Activated naive CD4-positive, alpha-beta T cell treated with anti-CD3 and anti-CD28 coated beads, Interleukin-2, amount 50 U/mL, for 72 hours (primary cell): ENCODE data around the gene PTPN14. TPM values are rescaled to one million over a fixed set of nuclear protein-coding genes. Genes with fewer than 3 reads are reported as not detected.
A peak's percentile ranks its signal among the peaks of the same experiment; 100 is the strongest.

ENCODE experiments used
- ATAC-seq, 2 donors: fragments of 150-1000 bp; cut with Tn5 transposase; 2 replicates each; pipeline ENCODE4 v1.10.0; 2021; ENCODE audit warnings: mild to moderate bottlenecking in 2 of 2, moderate library complexity in 2 of 2
- DNase-seq, 2 donors: peaks; one replicate each; pipeline ENCODE4 v3.0.0; 2021 to 2022; ENCODE audit warnings: low spot score in 2 of 2
- H3K27ac Mint-ChIP-seq, 2 donors: one replicate each; pipeline ENCODE4 v1.8.0; 2022; ENCODE audit warnings: mild to moderate bottlenecking in 2 of 2, mixed read lengths in 2 of 2
- H3K36me3 Mint-ChIP-seq, 2 donors: one replicate each; pipeline ENCODE4 v1.8.0; 2022; ENCODE audit warnings: mixed read lengths in 2 of 2
- H3K9me3 Mint-ChIP-seq, 2 donors: one replicate each; pipeline ENCODE4 v1.8.0; 2022; ENCODE audit warnings: mixed read lengths in 2 of 2
- total RNA-seq, 2 donors: library from RNA; stranded (reverse); gene quantifications; one replicate each; pipeline ENCODE4 v1.2.3, GENCODE V29; 2022

PTPN14 gene
- total RNA-seq, 2 donors from 2014 or later = 4.0 to 4.3 TPM

GRCh38 chr1:214328770-214329469 is 222.5 kb downstream of the PTPN14 start:
- DNase-seq (peak; percentile 65 to 79), ATAC-seq (peak; percentile 90 to 95)
- H3K36me3 Mint-ChIP-seq = no peaks in the 10 kb centered on the region
- H3K9me3 Mint-ChIP-seq = no peaks in the 10 kb centered on the region
- H3K27ac Mint-ChIP-seq = no peak overlapping the region

DNA sequence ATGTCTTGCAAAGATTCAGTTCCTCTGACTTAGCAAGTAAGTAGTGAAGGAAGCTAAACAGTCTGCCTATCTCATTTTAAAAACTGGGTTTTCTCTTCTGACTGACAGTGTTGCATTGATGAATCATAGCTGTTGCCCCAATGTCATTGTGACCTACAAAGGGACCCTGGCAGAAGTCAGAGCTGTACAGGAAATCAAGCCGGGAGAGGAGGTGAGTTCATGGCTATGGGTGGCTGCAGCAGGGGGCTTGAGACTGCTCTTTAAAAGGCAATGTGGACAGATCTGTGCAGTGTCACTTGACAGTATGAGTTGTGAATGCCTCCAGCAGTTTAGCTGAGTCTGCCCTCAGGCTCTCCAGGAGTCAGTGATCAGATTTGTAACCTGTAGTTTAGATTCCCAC is 223.9 kb downstream of the PTPN14 start:
- Mint-ChIP-seq H3K27ac (peak overlapping the region in 1 of 2 donors; percentile 12), H3K9me3 (no peaks in the 10 kb centered on the region), H3K36me3 (no peaks in the 10 kb centered on the region)
- DNase-seq (no peak), ATAC-seq (peak; percentile 21 to 56)

DNA sequence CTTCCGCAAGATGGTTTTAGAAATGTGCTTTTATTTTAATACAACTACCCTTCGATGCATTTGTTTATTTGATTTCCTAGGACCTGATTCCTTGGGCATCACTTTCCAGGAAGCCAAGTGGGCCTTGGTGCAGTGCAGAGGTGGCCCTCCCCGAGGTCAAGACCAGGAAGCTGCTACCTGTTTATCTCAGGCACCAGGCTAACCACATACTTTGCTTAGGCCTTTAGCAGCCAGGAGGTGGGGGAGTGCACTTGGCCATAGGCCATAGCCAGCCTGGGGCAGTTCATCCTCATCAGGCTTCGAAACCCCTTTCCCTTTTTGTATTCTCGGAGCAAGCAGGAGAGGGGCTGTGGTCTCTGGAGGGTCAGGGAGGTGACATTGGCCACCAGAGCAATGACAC is 225.0 kb downstream of the PTPN14 start:
- Mint-ChIP-seq H3K27ac (no peak overlapping the region), H3K9me3 (no peaks in the 10 kb centered on the region), H3K36me3 (no peaks in the 10 kb centered on the region)
- ATAC-seq = no peak
- no peak for DNase-seq

DNA sequence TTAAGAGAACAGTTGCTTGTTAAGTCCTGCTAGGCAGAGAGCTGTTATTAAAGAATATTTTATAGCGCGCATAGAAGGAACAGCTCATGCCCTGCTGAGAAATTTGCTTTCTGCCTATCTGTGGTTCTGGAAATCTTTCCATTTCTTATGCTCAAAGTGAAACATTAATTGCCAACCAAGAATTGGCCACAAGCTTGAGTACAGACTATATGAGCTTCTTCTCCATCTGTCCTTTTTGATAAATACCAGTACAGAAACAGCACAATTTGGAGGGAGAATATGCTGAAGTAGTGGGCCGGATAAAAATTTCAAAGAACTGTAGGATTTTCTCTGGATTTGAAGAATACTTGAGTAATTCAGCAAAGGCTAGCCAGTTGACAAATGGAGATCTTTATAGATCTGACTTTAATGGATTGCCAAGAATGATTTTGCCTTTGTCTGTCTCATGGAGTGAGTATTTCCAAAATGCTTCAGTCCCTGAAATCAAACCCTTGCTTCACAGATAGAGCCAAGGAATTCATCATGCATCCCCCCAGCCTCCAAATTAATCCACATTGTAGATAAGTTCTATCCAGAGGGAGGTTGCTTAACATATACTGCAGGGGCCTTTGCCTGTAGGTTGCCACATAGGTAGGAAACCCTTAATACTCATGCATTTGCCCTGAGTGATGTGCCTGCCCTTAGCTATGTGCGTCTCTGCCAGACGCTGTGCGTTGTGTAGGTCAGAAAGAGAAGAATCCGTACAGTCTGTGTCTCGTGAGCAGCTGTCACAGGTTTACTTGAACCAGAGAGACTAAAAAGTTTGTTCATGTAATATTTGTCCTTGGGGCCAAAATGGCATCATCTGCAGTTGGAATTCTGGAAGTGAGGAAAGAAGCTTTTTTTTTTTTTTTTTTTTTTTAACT is 226.3 kb downstream of the PTPN14 start:
- ATAC-seq (no peak), DNase-seq (no peak)
- no peak overlapping the region for H3K27ac Mint-ChIP-seq
- no peaks in the 10 kb centered on the region for H3K9me3 Mint-ChIP-seq
- no peaks in the 10 kb centered on the region for H3K36me3 Mint-ChIP-seq

DNA sequence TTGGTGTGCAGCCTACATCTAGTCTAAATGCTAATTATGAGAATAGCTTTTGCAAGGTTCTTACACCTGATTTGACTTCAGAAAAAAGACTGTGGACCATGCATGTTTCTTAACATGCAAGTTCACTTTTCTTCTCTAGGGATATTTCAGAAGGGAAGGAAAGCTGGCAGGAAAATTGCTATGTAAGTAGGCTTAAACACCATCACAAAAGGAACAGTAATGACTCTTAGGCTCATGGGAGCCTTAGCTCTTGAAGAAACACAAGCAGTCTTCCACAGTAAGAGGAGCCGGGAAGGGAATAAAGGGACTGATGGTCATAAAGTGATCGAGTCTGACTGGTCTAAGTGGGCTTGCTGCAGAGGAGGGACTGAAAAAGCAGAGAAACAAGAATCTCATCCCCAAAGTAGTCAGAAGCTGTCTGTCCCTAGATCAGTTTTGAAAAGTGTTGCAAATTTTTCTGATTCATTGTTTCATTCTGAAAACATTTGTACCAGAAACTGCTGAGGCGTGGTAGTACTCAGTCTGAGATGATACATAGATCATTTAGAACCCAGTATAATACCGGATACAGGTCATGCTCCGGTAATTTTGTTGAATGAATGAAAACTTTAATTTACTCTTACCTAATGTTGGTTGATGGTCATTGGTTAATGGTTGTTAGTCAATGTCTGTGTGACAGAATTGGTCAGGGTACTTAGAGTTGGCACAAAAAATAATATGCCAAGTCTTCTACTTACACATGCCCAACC is 229.5 kb downstream of the PTPN14 start:
- Mint-ChIP-seq H3K27ac (no peak overlapping the region), H3K9me3 (no peaks in the 10 kb centered on the region), H3K36me3 (peaks cover 0 to 12% of the 10 kb centered on the region in 2 donors)
- DNase-seq = no peak
- ATAC-seq = no peak

DNA sequence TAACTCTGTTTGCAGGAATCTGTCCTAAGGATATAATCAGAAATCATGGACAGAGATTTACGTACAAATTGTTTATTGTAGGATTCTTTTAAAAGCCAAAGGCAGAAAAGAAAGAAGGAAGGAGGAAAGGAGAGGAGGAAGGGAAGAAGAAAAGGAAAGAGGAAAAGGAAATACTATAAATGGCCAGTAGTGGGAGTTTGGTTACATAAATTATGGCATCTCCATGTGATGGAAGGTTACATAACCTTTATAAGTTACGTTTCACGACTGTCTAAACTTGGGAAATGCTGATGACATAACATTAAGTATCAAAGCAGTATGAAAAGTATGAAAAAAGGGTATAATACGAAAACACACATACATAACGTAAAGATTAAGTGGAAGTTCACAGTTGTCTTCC is 231.5 kb downstream of the PTPN14 start:
- no peak for ATAC-seq
- peaks cover 0 to 12% of the 10 kb centered on the region in 2 donors for H3K36me3 Mint-ChIP-seq
- H3K9me3 Mint-ChIP-seq = no peaks in the 10 kb centered on the region
- H3K27ac Mint-ChIP-seq = peak overlapping the region in 1 of 2 donors; percentile 4
- no peak for DNase-seq

GRCh38 chr1:214318956-214319736 is 232.3 kb downstream of the PTPN14 start:
- no peak overlapping the region for H3K27ac Mint-ChIP-seq
- no peak for ATAC-seq
- H3K9me3 Mint-ChIP-seq = no peaks in the 10 kb centered on the region
- no peak for DNase-seq
- H3K36me3 Mint-ChIP-seq = peaks cover 0 to 12% of the 10 kb centered on the region in 2 donors

GRCh38 chr1:214318356-214318755 is 233.0 kb downstream of the PTPN14 start:
- Mint-ChIP-seq H3K27ac (peak overlapping the region in 1 of 2 donors; percentile 11), H3K9me3 (no peaks in the 10 kb centered on the region), H3K36me3 (peaks cover 0 to 12% of the 10 kb centered on the region in 2 donors)
- no peak for DNase-seq
- no peak for ATAC-seq

DNA sequence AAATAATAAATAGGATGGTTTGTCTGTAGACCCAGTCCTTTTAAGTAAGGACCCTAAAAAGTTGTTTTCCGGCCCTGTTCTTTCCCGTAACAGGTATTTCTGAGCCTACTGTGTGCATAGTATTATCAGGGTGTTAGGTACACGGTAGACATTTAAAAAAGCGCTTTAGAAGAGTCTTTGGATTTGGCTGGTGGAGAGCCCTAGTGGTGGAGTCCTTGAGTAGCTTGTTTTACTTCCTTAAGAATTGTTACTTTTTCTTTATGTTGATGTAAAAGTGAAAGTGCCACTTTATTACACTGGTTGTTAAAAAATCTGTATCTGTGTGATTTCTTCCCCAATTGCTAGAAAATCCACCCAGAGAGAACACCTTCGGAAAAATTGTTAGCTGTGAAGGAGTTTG is 233.7 kb downstream of the PTPN14 start:
- ATAC-seq (no peak), DNase-seq (no peak)
- no peak overlapping the region for H3K27ac Mint-ChIP-seq
- H3K9me3 Mint-ChIP-seq = no peaks in the 10 kb centered on the region
- peaks cover 0 to 12% of the 10 kb centered on the region in 2 donors for H3K36me3 Mint-ChIP-seq

GRCh38 chr1:214317300-214317699 is 234.1 kb downstream of the PTPN14 start:
- no peaks in the 10 kb centered on the region for H3K9me3 Mint-ChIP-seq
- no peak for DNase-seq
- ATAC-seq = no peak
- no peak overlapping the region for H3K27ac Mint-ChIP-seq
- peaks cover 0 to 12% of the 10 kb centered on the region in 2 donors for H3K36me3 Mint-ChIP-seq

DNA sequence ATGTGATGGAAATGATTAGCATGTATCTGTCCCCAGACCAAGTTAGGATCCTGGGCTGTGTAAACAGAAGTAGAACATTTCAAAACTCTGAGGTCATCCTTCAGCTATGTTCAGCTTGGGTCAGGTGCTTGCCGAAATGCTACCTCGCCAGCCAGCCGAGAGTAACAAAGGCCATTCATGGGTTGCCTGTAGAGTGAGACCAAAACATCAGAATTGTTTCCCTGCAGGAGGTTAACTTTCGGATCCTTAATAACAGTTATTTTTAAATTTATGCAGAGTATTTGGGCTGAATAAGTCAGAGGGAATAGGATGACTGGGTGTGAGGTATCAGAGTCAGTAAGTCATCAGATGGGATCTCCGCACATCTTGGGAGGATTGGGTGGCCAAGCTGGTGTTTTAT is 234.8 kb downstream of the PTPN14 start:
- ATAC-seq (peak in 1 of 2 donors; percentile 51), DNase-seq (no peak)
- Mint-ChIP-seq H3K27ac (no peak overlapping the region), H3K36me3 (peaks cover 0 to 12% of the 10 kb centered on the region in 2 donors), H3K9me3 (no peaks in the 10 kb centered on the region)

DNA sequence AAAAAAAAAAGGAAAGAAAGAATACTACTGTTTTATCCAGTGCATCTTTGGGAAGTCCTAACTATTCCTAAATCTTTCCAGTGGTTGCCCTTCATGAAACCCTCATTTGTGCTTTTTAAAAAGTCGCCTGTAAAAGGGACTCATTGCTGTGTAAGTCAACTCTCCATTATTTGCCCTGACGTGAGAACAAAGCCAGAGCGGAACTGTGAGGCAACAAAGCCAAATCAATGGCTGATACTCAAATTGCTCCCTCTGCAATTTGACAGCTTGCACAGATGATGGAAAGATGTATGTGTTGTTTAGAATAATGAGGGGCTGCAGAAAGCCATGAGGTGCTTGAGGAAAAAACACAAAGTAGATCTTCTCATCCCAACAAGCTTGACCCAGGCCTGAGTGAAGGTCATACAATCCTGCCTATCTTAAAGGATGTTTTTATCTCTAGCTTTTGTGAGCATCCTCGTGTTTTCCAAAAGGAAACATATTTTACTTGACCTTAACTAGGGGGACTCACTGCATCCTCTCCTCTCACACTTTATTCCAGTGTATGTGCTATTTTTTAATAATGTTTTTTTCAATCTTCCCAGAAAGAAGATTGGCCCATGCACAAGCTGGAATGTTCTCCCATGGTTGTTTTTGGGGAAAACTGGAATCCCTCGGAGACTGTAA is 237.1 kb downstream of the PTPN14 start:
- H3K27ac Mint-ChIP-seq = no peak overlapping the region
- no peak for ATAC-seq
- H3K9me3 Mint-ChIP-seq = no peaks in the 10 kb centered on the region
- no peak for DNase-seq
- H3K36me3 Mint-ChIP-seq = peaks cover 0 to 6% of the 10 kb centered on the region in 2 donors

DNA sequence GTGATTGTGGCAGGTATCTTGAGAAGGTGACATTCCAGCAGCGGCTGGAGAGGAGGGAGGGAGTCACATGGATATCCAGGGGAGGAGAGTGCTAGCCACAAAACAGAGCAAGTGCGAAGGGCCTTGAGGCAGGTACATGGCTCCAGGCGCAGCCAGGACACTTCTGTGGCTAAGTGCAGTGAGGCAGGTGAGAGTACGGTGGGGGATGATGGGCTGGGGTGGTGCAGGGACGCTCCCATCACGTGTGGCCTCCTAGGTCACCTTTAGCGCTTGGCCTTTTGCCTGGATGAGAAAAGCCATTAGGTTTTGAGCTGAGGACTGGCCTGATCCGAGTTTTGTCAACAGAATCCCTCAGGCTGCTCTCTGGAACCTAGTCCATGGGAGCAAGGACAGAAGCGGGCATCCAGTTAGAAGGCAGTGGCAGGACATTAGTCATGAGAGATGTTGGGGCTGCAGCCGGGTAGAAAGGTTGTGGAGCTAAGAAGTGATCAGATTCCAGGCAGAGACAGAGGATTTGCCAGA is 238.8 kb downstream of the PTPN14 start:
- no peak for DNase-seq
- ATAC-seq = no peak
- Mint-ChIP-seq H3K9me3 (no peaks in the 10 kb centered on the region), H3K36me3 (no peaks in the 10 kb centered on the region), H3K27ac (peak overlapping the region; percentile 35 to 44)

DNA sequence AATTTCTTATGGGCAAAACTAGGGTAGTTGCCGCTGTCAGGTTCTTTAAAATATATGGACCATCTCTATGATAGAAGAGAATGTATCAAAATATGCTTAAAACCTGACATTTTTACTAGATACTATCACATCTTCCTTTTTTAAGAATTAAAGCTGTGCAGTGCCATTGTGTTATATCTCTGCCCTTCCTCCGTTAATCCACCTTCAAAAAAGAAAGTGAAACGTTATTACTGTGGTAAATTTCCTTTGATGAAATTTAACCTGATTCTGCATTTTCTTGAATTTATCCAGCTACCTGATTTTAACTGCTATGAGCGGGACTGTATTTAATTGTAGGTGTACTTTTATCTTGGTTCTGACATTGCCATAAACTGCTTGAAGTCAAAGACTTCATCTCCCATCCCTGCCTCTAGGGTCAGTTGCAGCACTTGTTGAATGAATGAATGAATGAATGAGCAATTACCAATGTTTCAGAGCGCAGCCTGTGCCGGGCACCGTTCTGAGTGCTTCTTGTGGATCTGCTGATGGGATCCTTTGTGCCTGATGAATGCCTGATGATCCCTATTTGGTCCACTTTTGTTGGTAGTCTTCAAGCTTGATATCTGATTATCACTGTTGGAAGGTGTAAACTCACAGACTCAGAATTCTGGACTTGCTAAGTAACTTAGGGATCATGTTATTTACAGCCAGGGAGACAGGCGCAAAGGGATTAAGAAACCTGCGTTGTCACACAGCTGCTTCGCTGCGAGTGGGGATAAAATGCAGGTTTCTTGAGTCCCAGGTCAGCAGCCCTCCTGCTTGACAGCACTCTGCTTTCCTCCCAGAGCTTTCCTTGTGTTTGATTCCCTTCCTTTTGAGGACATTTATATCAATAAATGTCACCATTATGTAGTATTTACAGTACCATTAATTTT is 240.4 kb downstream of the PTPN14 start:
- ATAC-seq (peak; percentile 34), DNase-seq (no peak)
- Mint-ChIP-seq H3K36me3 (no peaks in the 10 kb centered on the region), H3K27ac (peak overlapping the region in 1 of 2 donors; percentile 82), H3K9me3 (no peaks in the 10 kb centered on the region)

GRCh38 chr1:214310010-214310409 is 241.4 kb downstream of the PTPN14 start:
- Mint-ChIP-seq H3K36me3 (no peaks in the 10 kb centered on the region), H3K27ac (no peak overlapping the region), H3K9me3 (no peaks in the 10 kb centered on the region)
- ATAC-seq (peak; percentile 44 to 67), DNase-seq (no peak)
